GM19372 (cell line): ENCODE results near the gene ZNF532.

Experiments used
- ATAC-seq: cut with Tn5 transposase; IDR thresholded peaks from one replicate; pipeline ENCODE4 v1.9.1; 2021; ENCODE audit warnings: mild to moderate bottlenecking, low read depth, moderate library complexity; ENCODE audit not compliant: unreplicated experiment

The ZNF532 gene

GRCh38 chr18:59029663-59030429, 165.2 kb downstream of the ZNF532 start:
- ATAC-seq = no peak

- no peak for ATAC-seq
Observed at GRCh38 chr18:59032308-59032707, 167.6 kb downstream of the ZNF532 start.

GRCh38 chr18:59033359-59033758, 168.7 kb downstream of the ZNF532 start:
- no peak for ATAC-seq

GRCh38 chr18:59033974-59034373, 169.3 kb downstream of the ZNF532 start:
- no peak for ATAC-seq

GRCh38 chr18:59035591-59035990, 170.9 kb downstream of the ZNF532 start:
- ATAC-seq = no peak
